Adrenal gland (tissue), 5 donors: Measurements from ENCODE around the gene FBXL16.

Experiments
- POLR2A ChIP-seq, 2 donors: fragments of 450-650 bp; IDR thresholded peaks; one replicate each; pipeline ENCODE4 v1.6.1; 2017; ENCODE audit warnings: antibody characterized with exemption in 2 of 2, mild to moderate bottlenecking in 2 of 2, moderate library complexity in 1 of 2
- TF ChIP-seq, protein P1 (sequence below), 6 experiments: fragments of 450-650 bp in 4 of 6; fragments of 200-600 bp in 2 of 6; sonication (generic) in 1 of 6; IDR thresholded peaks; 1 replicate in 5 of 6; 2 replicates in 1 of 6; pipeline versions ENCODE4 v1.5.1 to v1.8.0; 2016 to 2021; ENCODE audit warnings: antibody characterized with exemption in 6 of 6, mild to moderate bottlenecking in 2 of 6, moderate library complexity in 1 of 6
- donor health status: DM: no; HTN: no; CAD: no.

DNA sequence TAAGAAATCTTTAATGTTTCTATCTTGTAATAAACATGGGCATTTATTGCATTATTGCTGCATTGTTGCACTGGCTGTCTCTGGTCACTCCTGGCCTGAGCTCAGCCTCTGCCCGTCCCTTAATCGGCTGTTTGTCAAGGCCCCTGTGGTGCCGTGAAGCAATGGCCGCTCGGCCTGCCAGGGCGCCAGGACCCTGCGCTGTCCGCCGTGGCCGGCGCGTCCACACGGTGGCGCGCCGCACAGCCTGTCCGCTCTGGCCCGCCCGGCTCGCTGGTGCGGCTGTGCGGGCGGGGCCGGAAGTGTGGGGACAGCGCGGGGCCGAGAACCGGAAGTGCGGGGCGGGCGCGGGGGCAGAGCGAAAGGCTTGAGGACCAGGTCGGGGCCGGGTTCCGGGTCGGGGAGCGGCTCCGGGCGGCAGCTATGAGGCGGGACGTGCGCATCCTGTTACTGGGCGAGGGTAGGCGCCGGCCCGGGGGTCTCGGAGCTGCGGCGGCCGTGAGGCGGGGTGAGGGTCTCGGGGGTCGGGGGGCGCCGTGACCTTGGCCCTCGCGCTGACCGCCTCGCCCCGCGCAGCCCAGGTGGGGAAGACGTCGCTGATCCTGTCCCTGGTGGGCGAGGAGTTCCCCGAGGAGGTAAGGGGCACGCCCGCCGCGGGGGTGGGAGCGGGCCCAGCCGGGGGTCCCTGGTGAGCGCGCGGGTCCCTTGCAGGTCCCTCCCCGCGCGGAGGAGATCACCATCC, 37.7 kb downstream of the FBXL16 start, which contains the start of gene RHOT2:
- peak in 1 of 2 donors; percentile 64 for TF ChIP-seq POLR2A (IDR thresholded peaks at IDR 0.05)
- TF ChIP-seq, protein P1, sequence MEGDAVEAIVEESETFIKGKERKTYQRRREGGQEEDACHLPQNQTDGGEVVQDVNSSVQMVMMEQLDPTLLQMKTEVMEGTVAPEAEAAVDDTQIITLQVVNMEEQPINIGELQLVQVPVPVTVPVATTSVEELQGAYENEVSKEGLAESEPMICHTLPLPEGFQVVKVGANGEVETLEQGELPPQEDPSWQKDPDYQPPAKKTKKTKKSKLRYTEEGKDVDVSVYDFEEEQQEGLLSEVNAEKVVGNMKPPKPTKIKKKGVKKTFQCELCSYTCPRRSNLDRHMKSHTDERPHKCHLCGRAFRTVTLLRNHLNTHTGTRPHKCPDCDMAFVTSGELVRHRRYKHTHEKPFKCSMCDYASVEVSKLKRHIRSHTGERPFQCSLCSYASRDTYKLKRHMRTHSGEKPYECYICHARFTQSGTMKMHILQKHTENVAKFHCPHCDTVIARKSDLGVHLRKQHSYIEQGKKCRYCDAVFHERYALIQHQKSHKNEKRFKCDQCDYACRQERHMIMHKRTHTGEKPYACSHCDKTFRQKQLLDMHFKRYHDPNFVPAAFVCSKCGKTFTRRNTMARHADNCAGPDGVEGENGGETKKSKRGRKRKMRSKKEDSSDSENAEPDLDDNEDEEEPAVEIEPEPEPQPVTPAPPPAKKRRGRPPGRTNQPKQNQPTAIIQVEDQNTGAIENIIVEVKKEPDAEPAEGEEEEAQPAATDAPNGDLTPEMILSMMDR (IDR thresholded peaks at IDR 0.05) = peak; percentile 32 to 97 (median 69)
